Upper lobe of left lung (tissue), 6 donors: ENCODE results near the gene TMCC1. TPM values are rescaled to one million over a fixed set of nuclear protein-coding genes. Genes with fewer than 3 reads are reported as not detected.
"Not testable (repeated sequence)": the region's sequence is repeated elsewhere in the genome, so short reads cannot be mapped to it uniquely, and the experiment has no call there.

Source experiments
- ATAC-seq, 2 donors: fragments of 200-7000 bp; cut with Tn5 transposase; one replicate each; pipeline ENCODE4 v1.9.1; 2022; ENCODE audit warnings: mild to moderate bottlenecking in 2 of 2, moderate library complexity in 2 of 2; ENCODE audit not compliant: low FRiP score in 2 of 2
- DNase-seq, 2 donors: peaks; one replicate each; pipeline ENCODE4 v3.0.0-alpha.2; 2019 to 2020
- H3K27ac ChIP-seq, 4 donors: fragments of 200-600 bp; sonication (generic); one replicate each; pipeline ENCODE4 v1.5.1; 2016 to 2019
- H3K27me3 ChIP-seq, 4 donors: fragments of 200-600 bp; sonication (generic); one replicate each; pipeline ENCODE4 v1.5.1; 2017 to 2019
- H3K36me3 ChIP-seq, 4 donors: fragments of 200-600 bp; sonication (generic); one replicate each; pipeline ENCODE4 v1.5.1; 2016 to 2019
- H3K4me1 ChIP-seq, 4 donors: fragments of 200-600 bp; sonication (generic); one replicate each; pipeline ENCODE4 v1.5.1; 2018 to 2019
- H3K4me3 ChIP-seq, 4 donors: fragments of 200-600 bp; sonication (generic); one replicate each; pipeline ENCODE4 v1.5.1; 2017 to 2019; ENCODE audit warnings: mild to moderate bottlenecking in 2 of 4, moderate library complexity in 1 of 4
- H3K9me3 ChIP-seq, 4 donors: fragments of 200-600 bp; sonication (generic); one replicate each; pipeline ENCODE4 v1.5.1; 2018 to 2019
- EP300 ChIP-seq, 4 donors: sonication (generic); formaldehyde crosslinking; IDR thresholded peaks; one replicate each; pipeline ENCODE4 v1.5.1; 2017; ENCODE audit warnings: antibody characterized with exemption in 4 of 4, control low read depth in 2 of 4
- POLR2A ChIP-seq, 4 donors: fragments of 450-650 bp; IDR thresholded peaks; one replicate each; pipeline ENCODE4 v1.5.1; 2016 to 2017; ENCODE audit warnings: antibody characterized with exemption in 4 of 4, mild to moderate bottlenecking in 2 of 4
- POLR2AphosphoS5 ChIP-seq, 2 donors: sonication (generic); formaldehyde crosslinking; IDR thresholded peaks; one replicate each; pipeline ENCODE4 v1.5.1; 2017; ENCODE audit warnings: antibody characterized with exemption in 2 of 2
- WGBS, 2 donors: methylation state at CpG; one replicate each; pipeline ENCODE4 v1.1.5; 2017 to 2018; 5-methylcytosine and 5-hydroxymethylcytosine counted together
- total RNA-seq, 6 donors: library from RNA; depleted of rRNA in 4 of 6; stranded (reverse); fragments of >200 nt in 4 of 6; gene quantifications; one replicate each; pipeline versions ENCODE4 v1.1.0 to v1.2.1, GENCODE V29; 2016 to 2021
- TF ChIP-seq, protein P1 (sequence below), 6 experiments: fragments of 450-650 bp in 4 of 6; fragments of 200-600 bp in 2 of 6; sonication (generic) in 2 of 6; IDR thresholded peaks; one replicate each; pipeline ENCODE4 v1.5.1; 2016 to 2019; ENCODE audit warnings: antibody characterized with exemption in 6 of 6
- donor health status: DM: no; HTN: no; CAD: no; lungs with moderate emphysema.
- donor health status: DM: no; HTN: yes; CAD: no; lungs with severe emphysema.

TMCC1 gene
- total RNA-seq, 6 donors from 2014 or later: 16.9 to 39.2 (median 27.9) TPM

DNA sequence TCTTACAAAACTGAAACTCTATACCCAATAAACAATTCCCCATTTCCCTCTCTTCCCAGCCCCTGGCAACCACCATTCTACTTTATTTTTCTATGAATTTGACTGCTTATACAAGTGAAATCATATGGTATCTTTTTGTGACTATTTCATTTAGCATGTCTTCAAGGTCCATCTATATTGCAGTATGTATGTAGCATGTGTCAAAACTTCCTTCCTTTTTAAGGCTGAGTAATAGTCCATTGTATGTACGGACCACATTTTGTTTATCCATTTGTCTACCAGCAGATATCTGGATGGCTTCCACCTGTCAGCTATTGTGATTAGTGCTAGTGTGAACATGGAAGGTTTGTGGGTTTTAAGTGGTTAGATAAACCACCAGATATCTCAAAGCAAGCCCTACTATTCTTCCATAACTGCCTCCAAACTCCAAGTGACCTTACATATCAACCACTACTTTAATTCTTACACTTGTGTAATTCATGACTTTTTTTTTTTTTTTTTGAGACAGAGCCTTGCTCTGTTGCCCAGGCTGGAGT is 134.7 kb downstream of the TMCC1 start:
- Histone ChIP-seq H3K27ac (peak overlapping the region in 1 of 4 donors; percentile 16), H3K9me3 (no peaks in the 10 kb centered on the region), H3K4me1 (peaks cover 0 to 4% (median 1%) of the 10 kb centered on the region in 4 donors), H3K36me3 (no peaks in the 10 kb centered on the region), H3K27me3 (no peaks in the 10 kb centered on the region), H3K4me3 (no peak overlapping the region)
- 63 to 67% methylated on average over 1 of the region's 1 CpG for WGBS, 2 donors
- DNase-seq (no peak), ATAC-seq (no peak)
- TF ChIP-seq, protein P1, sequence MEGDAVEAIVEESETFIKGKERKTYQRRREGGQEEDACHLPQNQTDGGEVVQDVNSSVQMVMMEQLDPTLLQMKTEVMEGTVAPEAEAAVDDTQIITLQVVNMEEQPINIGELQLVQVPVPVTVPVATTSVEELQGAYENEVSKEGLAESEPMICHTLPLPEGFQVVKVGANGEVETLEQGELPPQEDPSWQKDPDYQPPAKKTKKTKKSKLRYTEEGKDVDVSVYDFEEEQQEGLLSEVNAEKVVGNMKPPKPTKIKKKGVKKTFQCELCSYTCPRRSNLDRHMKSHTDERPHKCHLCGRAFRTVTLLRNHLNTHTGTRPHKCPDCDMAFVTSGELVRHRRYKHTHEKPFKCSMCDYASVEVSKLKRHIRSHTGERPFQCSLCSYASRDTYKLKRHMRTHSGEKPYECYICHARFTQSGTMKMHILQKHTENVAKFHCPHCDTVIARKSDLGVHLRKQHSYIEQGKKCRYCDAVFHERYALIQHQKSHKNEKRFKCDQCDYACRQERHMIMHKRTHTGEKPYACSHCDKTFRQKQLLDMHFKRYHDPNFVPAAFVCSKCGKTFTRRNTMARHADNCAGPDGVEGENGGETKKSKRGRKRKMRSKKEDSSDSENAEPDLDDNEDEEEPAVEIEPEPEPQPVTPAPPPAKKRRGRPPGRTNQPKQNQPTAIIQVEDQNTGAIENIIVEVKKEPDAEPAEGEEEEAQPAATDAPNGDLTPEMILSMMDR (IDR thresholded peaks at IDR 0.05): no peak
- no peak for TF ChIP-seq POLR2AphosphoS5 (IDR thresholded peaks at IDR 0.05)
- TF ChIP-seq POLR2A (IDR thresholded peaks at IDR 0.05): no peak
- no peak for TF ChIP-seq EP300 (IDR thresholded peaks at IDR 0.05)

DNA sequence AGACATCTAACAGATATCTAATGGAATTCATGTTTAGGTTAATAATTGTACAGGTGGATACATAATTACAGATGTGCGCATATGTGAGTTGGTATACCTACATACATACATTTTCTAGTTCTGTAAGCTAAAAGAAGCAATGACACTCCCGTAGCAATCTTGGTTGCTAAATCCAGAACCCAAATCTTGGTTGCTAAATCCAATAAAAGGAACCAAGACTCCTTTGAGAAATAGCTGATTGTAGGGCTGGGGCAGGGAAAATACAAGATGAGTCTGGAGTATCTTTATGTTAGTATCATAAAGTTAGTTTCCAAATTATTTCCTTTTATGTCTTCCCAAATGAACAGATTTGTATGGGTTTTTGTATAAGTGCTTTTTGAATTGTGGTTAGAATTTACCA is 135.2 kb downstream of the TMCC1 start:
- no peak for TF ChIP-seq POLR2A (IDR thresholded peaks at IDR 0.05)
- no peak for TF ChIP-seq EP300 (IDR thresholded peaks at IDR 0.05)
- TF ChIP-seq, protein P1 (IDR thresholded peaks at IDR 0.05): no peak
- no peak for TF ChIP-seq POLR2AphosphoS5 (IDR thresholded peaks at IDR 0.05)
- WGBS, 2 donors: 81 to 90% methylated on average over 2 of the region's 2 CpGs
- no peaks in the 10 kb centered on the region for H3K9me3 ChIP-seq
- no peaks in the 10 kb centered on the region for H3K36me3 ChIP-seq
- ATAC-seq (no peak), DNase-seq (no peak)
- H3K27ac ChIP-seq: no peak overlapping the region
- no peaks in the 10 kb centered on the region for H3K27me3 ChIP-seq
- peaks cover 0 to 4% (median 1%) of the 10 kb centered on the region in 4 donors for H3K4me1 ChIP-seq
- no peak overlapping the region for H3K4me3 ChIP-seq

DNA sequence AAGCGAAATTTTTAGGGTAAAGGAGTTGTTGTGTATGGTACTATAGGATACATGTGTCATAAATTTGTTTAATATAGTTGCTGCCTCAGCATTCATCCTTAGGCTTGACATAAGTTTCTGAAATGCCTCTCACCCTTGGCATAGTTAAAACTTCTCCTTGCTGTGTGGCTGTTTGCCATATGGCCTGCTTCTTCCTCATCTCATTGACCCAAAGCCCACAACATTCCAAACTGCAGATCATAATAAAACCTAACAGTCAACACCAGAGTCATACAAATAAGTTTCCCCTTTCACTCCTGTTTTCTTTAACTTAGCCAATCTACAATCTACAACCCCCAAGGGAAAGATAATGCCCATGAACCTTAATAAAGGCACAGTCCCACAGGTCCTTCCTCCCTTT is 136.6 kb downstream of the TMCC1 start:
- no peaks in the 10 kb centered on the region for H3K36me3 ChIP-seq
- no peaks in the 10 kb centered on the region for H3K27me3 ChIP-seq
- H3K9me3 ChIP-seq: peaks cover 0 to 4% (median 0%) of the 10 kb centered on the region in 4 donors
- TF ChIP-seq POLR2A (IDR thresholded peaks at IDR 0.05) (no peak), EP300 (IDR thresholded peaks at IDR 0.05) (no peak), POLR2AphosphoS5 (IDR thresholded peaks at IDR 0.05) (no peak)
- TF ChIP-seq, protein P1 (IDR thresholded peaks at IDR 0.05): no peak
- ATAC-seq: peak in 1 of 2 donors; percentile 50
- 82 to 100% methylated on average over 1 of the region's 1 CpG for WGBS, 2 donors
- peaks cover 0 to 4% (median 1%) of the 10 kb centered on the region in 4 donors for H3K4me1 ChIP-seq
- no peak overlapping the region for H3K27ac ChIP-seq
- no peak for DNase-seq
- no peak overlapping the region for H3K4me3 ChIP-seq

DNA sequence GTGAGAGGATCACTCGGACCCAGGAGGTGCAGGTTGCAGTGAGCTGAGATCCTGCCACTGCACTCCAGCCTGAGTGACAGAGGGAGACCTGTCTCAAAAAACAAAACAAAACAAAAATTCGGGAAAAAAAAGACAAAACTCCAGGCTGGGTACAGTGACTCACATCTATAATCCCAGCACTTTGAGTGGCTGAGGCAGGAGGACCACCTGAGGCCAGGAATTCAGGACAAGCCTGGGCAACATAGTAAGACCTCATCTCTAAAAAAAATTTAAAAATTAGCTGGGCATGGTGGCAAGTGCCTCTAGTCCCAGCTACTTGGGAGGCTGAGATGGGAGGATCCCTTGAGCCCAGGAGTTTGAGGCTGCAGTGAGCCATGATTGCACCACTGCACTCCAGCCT is 142.4 kb downstream of the TMCC1 start:
- not testable (repeated sequence) for ATAC-seq, H3K4me1 ChIP-seq, H3K4me3 ChIP-seq, DNase-seq, H3K27ac ChIP-seq, H3K9me3 ChIP-seq, H3K27me3 ChIP-seq, H3K36me3 ChIP-seq
- WGBS, 2 donors: 83 to 90% methylated on average over 2 of the region's 2 CpGs

DNA sequence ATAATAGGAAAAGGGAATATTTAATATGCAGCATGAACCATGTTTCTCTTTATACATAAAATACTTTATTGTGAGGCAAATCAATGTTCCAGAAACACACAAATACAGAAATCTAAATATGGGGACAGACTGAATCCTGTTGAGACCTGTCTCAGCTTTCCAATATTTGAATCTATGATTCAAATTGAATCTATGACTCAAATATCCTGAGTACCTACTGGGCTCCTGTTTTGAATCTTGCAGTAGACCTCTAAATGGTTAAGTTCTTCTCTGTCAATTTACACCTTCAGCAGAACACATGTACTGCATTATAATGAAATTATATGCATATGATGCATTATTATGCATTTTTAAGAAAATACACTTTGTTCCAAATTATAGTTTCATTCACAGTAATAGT is 143.8 kb downstream of the TMCC1 start:
- H3K36me3 ChIP-seq: no peaks in the 10 kb centered on the region
- peaks cover 0 to 11% (median 5%) of the 10 kb centered on the region in 4 donors for H3K4me1 ChIP-seq
- H3K4me3 ChIP-seq: no peak overlapping the region
- ATAC-seq: no peak
- no peak overlapping the region for H3K27ac ChIP-seq
- no peaks in the 10 kb centered on the region for H3K27me3 ChIP-seq
- H3K9me3 ChIP-seq: peaks cover 0 to 4% (median 0%) of the 10 kb centered on the region in 4 donors
- DNase-seq: no peak
- no peak for TF ChIP-seq POLR2A (IDR thresholded peaks at IDR 0.05)
- TF ChIP-seq EP300 (IDR thresholded peaks at IDR 0.05): no peak
- TF ChIP-seq POLR2AphosphoS5 (IDR thresholded peaks at IDR 0.05): no peak

DNA sequence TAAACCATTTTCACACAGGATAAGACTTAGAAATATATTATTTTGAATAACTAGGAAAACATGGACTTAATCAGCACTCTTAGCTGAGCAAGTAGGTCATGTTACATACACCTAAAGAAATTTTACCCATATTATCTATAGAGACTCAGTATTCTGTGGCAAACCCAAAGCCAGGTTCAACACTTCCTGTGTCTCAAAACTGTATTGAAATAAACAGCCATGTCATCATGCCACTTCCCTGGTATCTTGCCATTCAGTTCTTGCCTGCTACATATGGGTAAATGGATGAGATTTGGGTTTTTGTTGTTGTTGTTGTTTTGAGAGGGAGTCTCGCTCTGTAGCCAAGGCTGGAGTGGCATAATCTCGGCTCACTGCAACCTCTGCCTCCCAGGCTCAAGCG is 145.5 kb downstream of the TMCC1 start:
- H3K9me3 ChIP-seq: peaks cover 0 to 4% (median 0%) of the 10 kb centered on the region in 4 donors
- no peaks in the 10 kb centered on the region for H3K36me3 ChIP-seq
- ATAC-seq (no peak), DNase-seq (no peak)
- peaks cover 0 to 11% (median 5%) of the 10 kb centered on the region in 4 donors for H3K4me1 ChIP-seq
- H3K4me3 ChIP-seq: no peak overlapping the region
- WGBS, 2 donors: 95 to 100% methylated on average over 3 of the region's 3 CpGs
- no peaks in the 10 kb centered on the region for H3K27me3 ChIP-seq
- H3K27ac ChIP-seq: no peak overlapping the region
- TF ChIP-seq EP300 (IDR thresholded peaks at IDR 0.05) (no peak), POLR2AphosphoS5 (IDR thresholded peaks at IDR 0.05) (no peak), POLR2A (IDR thresholded peaks at IDR 0.05) (no peak)
- TF ChIP-seq, protein P1 (IDR thresholded peaks at IDR 0.05): no peak
